Gastroesophageal sphincter (tissue), 3 donors: ENCODE data around the gene SLC35C1.

Experiments used
- POLR2A ChIP-seq, 2 donors: fragments of 450-650 bp; IDR thresholded peaks; one replicate each; pipeline ENCODE4 v1.6.1; 2017; ENCODE audit warnings: antibody characterized with exemption in 2 of 2, mild to moderate bottlenecking in 2 of 2, moderate library complexity in 1 of 2
- TF ChIP-seq, protein P1 (sequence below), 4 experiments: fragments of 200-600 bp in 2 of 4; fragments of 450-650 bp in 2 of 4; sonication (generic) in 1 of 4; IDR thresholded peaks; one replicate each; pipeline ENCODE4 v1.5.1; 2017 to 2019; ENCODE audit warnings: antibody characterized with exemption in 4 of 4, mild to moderate bottlenecking in 2 of 4, moderate library complexity in 2 of 4

DNA sequence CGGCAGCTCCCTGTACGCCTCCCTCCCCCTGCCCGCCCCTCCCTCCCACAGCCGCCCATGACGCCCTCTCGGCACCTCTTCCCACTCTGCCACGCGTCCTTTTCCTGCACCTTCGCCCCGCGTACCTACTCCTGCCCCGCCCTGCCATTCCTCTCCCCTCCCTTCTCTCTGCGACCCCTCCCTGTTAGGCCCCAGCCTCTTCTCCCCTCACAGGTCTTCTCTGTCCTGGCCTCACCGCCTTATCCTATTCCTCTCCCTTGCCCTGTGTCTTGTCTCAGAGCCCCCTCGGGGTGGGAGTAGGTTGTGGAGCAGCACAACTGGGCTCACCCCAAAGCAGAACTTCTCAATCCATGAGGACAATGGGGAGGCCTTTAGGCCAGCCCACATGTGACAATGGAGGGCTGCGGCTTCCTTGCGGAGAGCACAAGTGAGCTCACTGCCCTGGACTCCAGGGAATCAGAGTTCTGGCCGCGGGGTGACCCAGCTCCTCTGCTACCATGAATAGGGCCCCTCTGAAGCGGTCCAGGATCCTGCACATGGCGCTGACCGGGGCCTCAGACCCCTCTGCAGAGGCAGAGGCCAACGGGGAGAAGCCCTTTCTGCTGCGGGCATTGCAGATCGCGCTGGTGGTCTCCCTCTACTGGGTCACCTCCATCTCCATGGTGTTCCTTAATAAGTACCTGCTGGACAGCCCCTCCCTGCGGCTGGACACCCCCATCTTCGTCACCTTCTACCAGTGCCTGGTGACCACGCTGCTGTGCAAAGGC is 539 bp downstream of the SLC35C1 start:
- no peak for TF ChIP-seq POLR2A (IDR thresholded peaks at IDR 0.05)
- TF ChIP-seq, protein P1, sequence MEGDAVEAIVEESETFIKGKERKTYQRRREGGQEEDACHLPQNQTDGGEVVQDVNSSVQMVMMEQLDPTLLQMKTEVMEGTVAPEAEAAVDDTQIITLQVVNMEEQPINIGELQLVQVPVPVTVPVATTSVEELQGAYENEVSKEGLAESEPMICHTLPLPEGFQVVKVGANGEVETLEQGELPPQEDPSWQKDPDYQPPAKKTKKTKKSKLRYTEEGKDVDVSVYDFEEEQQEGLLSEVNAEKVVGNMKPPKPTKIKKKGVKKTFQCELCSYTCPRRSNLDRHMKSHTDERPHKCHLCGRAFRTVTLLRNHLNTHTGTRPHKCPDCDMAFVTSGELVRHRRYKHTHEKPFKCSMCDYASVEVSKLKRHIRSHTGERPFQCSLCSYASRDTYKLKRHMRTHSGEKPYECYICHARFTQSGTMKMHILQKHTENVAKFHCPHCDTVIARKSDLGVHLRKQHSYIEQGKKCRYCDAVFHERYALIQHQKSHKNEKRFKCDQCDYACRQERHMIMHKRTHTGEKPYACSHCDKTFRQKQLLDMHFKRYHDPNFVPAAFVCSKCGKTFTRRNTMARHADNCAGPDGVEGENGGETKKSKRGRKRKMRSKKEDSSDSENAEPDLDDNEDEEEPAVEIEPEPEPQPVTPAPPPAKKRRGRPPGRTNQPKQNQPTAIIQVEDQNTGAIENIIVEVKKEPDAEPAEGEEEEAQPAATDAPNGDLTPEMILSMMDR (IDR thresholded peaks at IDR 0.05), result no peak
